NCI-H1930 (cell line): Measurements from ENCODE around the gene ISYNA1.
"Not testable (repeated sequence)": the region's sequence is repeated elsewhere in the genome, so short reads cannot be mapped to it uniquely, and the experiment has no call there.

ENCODE experiments used
- DNase-seq, 2 experiments: peaks; one replicate each; lab custom pipeline; 2025; lab: John Stamatoyannopoulos, UW

Gene ISYNA1

DNA sequence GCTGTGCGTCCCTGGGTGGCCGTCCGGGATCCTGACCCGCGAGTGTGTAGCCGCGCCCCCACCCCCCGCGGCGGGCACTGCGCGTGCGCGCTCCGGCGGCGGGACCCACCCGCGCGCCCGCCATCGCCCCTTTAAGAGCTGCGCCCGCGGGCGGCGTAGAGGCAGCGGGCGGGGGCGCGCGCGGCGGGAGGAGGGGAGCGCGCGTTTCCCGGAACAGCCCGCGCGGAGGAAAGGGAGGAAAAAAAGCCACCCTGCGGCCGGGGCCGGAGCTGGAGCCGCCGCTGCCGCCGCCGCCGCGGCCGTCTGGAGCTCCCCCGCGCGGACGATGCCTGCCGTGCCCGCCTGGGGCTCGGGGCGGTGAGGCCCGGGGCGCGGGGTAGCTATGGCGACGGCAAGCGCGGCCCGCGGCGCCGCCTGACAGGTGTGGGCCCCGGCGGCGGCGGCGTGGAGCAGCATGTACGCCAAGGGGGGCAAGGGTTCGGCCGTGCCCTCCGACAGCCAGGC, 18.7 kb downstream of the ISYNA1 start, which contains the start of gene SSBP4:
TSS of gene SSBP4 (plus strand) at position 204 of the 504 bp plus-strand sequence. CDS start at position 455, 251 bp downstream.
- DNase-seq, result peak; percentile 42 to 77

- DNase-seq, result no peak
These were observed 19.3 kb downstream of the ISYNA1 start for GRCh38 chr19:18418483-18419194.

DNA sequence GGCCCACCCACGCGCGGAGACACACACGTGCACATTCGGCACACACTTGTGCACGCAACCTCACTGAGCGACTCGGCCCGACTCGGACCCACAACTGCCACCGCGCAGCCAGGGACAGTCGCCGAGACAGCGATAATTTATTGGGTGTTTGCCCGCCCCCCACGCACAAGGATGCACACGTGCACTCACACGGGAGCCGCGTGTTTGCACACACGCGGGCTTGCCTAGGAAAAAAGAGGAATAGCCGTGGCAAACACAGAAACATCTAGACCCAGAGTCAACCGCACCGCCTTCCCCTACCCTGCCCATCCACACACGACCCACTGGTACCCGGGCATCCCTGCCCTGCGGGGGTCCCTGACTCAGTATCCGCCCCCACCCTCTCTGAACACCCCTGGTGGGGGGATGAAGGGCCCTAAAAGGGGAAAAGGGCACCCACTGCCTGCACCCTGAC, 19.9 kb downstream of the ISYNA1 start:
- DNase-seq, result no peak

DNA sequence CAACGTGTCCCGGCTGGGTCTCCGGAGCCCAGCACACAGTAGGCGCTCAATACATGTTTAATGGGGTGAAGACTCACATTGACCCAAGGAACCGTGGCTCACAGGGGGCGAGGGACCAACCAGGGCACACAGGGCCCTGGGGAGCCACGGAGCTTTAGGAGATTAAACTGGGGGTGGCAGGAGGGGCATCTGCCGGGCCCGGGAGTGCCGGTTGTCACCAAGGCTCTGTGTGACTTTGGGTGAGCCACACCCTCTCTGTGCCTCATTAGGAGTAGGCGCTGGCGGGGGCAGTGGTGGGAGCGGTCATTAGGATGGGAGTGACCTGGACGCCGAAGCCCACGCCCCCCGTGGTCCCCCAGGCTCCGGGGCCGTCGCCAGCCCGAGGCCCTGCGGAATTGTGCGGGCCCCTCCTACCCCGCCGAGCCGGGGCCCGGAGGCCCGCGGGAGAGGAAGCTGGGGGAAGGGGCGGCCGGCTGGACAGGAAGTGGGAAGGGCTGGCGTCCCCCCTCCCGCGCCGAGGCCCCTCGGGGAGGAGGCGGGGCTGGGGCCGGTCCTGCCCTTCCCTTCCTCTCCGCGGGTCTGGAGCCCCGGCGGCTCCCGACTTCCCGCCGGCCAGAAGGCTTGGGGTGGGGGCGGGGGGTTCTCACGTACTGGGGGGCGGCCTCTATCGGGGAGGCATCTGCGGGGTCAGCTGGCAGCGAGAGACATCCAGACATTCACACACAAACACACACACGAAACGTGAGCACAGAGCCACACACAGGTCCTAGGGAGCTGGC, 20.5 kb downstream of the ISYNA1 start:
- DNase-seq, result peak; percentile 34 to 39

GRCh38 chr19:18416778-18417249, 21.1 kb downstream of the ISYNA1 start:
- DNase-seq, result peak; percentile 49 to 62

GRCh38 chr19:18415178-18415867, 22.6 kb downstream of the ISYNA1 start:
- no peak for DNase-seq

- DNase-seq, result no peak
These were observed 23.3 kb downstream of the ISYNA1 start for GRCh38 chr19:18414504-18415177.

- no peak for DNase-seq
These were observed 25.2 kb downstream of the ISYNA1 start for GRCh38 chr19:18412610-18413239.

DNA sequence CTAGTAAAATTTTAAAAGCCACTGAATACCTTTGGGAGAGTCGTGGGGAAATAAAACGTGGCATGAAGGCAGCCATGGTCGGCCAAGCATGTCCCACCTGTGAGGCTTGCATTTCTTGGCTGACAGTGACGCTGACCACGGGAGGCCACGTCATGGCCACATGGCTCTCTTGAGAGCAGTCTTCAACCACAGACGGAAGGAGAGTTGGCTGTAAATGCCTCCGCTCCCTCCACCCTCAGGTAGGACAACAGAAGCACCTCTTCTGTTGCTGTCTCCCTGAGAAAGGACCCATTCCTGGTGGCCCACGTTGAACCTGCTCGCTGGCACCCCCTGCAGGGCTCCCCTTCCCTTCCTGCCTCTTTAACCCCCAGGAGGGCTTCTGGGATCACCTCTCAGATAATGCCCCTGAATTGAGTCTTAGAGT, 29.9 kb downstream of the ISYNA1 start:
- DNase-seq, result no peak

GRCh38 chr19:18406749-18407148, 31.2 kb downstream of the ISYNA1 start:
- no peak for DNase-seq

DNA sequence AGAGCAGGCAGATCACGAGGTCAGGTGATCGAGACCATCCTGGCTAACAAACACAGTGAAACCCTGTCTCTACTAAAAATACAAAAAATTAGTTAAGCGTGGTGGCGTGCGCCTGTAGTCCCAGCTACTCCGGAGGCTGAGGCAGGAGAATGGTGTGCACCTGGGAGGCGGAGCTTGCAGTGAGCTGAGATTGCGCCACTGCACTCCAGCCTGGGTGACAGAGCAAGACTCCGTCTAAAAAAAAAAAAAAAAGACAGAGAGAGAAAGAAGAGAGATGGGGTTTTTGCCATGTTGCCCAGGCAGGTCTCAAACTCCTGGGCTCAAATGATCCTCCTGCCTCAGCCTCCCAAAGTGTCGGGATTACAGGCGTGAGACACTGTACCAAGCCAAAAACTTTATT, 32.2 kb downstream of the ISYNA1 start:
- not testable (repeated sequence) for DNase-seq

GRCh38 chr19:18402455-18403248, 35.3 kb downstream of the ISYNA1 start:
- not testable (repeated sequence) for DNase-seq

- no peak for DNase-seq
These were observed 36.3 kb downstream of the ISYNA1 start for GRCh38 chr19:18401580-18402112.

- no peak for DNase-seq
These were observed 38.9 kb downstream of the ISYNA1 start for GRCh38 chr19:18399008-18399407.

DNA sequence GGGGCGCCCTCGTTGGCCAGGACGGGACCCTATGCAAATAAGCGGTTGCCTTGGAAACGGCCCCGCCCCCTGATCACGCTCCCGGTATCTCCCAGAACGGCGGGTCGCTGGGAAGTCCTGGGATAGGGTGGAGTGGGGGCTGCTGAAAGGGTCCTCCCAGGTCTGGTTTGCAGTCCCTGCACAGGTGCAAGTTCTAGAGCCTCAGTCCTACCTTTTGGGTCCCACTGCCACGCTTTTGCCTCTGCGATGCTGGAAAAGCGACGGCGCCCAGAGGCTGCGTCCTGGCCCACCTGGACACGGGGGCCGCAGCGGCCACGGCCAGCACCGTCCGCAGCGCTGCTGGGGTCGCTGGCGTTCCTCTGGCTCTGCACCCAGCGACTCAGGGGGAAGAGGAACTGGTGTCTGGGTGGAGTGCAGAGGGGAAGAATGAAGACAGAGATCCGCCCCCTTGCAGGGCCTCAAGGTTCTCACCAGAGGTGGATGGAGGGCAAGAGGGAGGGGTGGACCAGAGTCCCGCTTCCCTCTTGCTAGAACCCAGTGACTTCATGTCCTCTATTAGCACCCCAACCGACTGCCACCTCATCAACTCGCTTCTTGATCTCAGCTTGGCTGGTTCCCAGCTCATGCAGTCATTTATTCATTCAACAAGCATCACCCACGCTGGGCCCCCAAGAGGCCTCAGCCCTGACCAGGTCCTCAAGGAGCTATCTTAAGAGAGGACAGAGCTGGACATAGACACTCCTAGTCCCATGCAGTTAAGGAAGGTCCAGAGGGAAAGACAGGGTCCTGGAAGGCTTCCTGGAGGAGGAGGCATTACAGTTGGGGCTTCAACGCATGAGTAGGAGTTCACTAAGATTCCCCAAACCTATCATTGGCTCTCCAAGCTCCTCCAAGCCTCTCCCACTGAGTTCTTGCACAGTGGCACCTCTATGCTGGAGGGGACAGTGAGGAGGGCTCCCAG, 40.4 kb downstream of the ISYNA1 start, which contains the start of gene LRRC25:
TSS of gene LRRC25 (minus strand) at position 381 of the 961 bp plus-strand sequence. CDS start 659 bp downstream, outside the sequence.
- DNase-seq, result no peak

DNA sequence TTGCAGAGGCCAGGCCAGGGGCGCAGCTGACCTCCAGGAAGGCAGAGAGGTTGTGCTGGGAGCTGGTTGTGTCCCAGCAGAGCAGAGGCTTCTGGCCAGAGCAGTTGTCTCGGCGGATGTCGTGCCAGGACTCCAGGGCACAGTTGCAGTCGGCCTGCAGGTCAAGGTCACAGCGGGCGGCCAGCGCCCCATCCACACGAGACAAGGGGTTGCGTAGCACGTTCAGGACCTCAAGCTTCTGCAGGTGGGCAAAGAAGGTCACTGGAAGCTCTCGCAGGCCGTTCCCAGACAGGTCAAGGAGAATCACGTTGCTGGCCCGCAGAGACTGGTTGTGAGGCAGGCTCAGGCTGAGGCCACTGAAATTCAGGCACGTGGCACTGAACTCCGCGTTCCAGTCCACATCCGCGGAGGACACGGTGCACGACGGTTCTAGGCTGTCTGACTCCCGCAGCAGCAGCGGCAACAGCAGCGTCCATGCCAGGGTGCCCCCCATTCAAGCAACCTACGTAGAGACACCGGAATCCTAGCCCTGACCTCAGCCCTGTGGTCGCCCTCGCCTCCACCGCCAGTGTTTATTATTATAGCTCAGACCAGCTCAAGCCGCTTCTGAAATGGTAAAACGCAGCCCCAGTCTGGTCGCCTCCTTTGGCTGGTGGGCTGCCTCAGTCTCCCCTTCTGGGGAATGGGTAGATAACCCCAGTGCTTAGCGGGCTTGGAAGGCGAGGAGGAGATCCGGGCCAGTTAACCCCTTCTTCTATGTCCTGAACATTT, 41.3 kb downstream of the ISYNA1 start:
- DNase-seq, result no peak

- no peak for DNase-seq
These were observed 44.1 kb downstream of the ISYNA1 start for GRCh38 chr19:18393836-18394235.

- DNase-seq, result no peak
These were observed 45.0 kb downstream of the ISYNA1 start for GRCh38 chr19:18392926-18393325.
